GM12801 (cell line): Measurements from ENCODE around the gene FFAR1.

Experiments used
- CTCF ChIP-seq: IDR thresholded peaks from one replicate; pipeline ENCODE4 v1.5.1; 2011; ENCODE audit warnings: control low read depth; ENCODE audit not compliant: insufficient read length; ENCODE audit errors: extremely low read depth

The FFAR1 gene

GRCh38 chr19:35351411-35352176 lies 3.9 kb downstream of the FFAR1 start:
- TF ChIP-seq CTCF: no peak

- no peak for TF ChIP-seq CTCF
These were observed 4.4 kb downstream of the FFAR1 start for GRCh38 chr19:35352177-35352447.

- TF ChIP-seq CTCF: no peak
These were observed 5.0 kb downstream of the FFAR1 start for GRCh38 chr19:35352448-35353304.

GRCh38 chr19:35353635-35354034 lies 5.9 kb downstream of the FFAR1 start:
- no peak for TF ChIP-seq CTCF

GRCh38 chr19:35354898-35355297 lies 7.2 kb downstream of the FFAR1 start:
- no peak for TF ChIP-seq CTCF

- TF ChIP-seq CTCF: no peak
These were observed 8.2 kb downstream of the FFAR1 start for GRCh38 chr19:35355791-35356460.

- no peak for TF ChIP-seq CTCF
These were observed 10.3 kb downstream of the FFAR1 start, which contains the start of gene FFAR3 for GRCh38 chr19:35357867-35358573. FFAR3 (plus strand) TSS chr19:35358460; CDS start chr19:35358891, 431 bp downstream.
